DND-41 (cell line): ENCODE measurements around the gene NHLRC2.
"Not testable (repeated sequence)": the region's sequence is repeated elsewhere in the genome, so short reads cannot be mapped to it uniquely, and the experiment has no call there.

Source experiments
- ATAC-seq: fragments of 200-7000 bp; cut with Tn5 transposase; 3 replicates; pipeline ENCODE4 v1.9.1; 2021; ENCODE audit warnings: low read depth; ENCODE audit not compliant: insufficient read depth
- DNase-seq: peaks from one replicate; pipeline ENCODE4 v3.0.0-alpha.2; 2020
- H2AFZ ChIP-seq: 2 replicates; pipeline ENCODE4 v1.6.0; 2012; ENCODE audit warnings: low read depth, low read length
- H3K27ac ChIP-seq: 2 replicates; pipeline ENCODE4 v1.5.1; 2012; ENCODE audit warnings: low read length, inconsistent platforms
- H3K27me3 ChIP-seq: fragments of 200-600 bp; sonication (generic); 2 replicates; pipeline ENCODE4 v1.6.0; 2012; ENCODE audit warnings: low read length, mild to moderate bottlenecking, inconsistent platforms; ENCODE audit not compliant: insufficient read depth, poor library complexity
- H3K36me3 ChIP-seq: 2 replicates; pipeline ENCODE4 v1.5.1; 2012; ENCODE audit warnings: low read length, inconsistent platforms; ENCODE audit not compliant: insufficient read depth
- H3K4me1 ChIP-seq: 2 replicates; pipeline ENCODE4 v1.5.1; 2012; ENCODE audit warnings: mild to moderate bottlenecking, low read length; ENCODE audit not compliant: insufficient read depth
- H3K4me2 ChIP-seq: 2 replicates; pipeline ENCODE4 v1.6.0; 2012; ENCODE audit warnings: mild to moderate bottlenecking, moderate library complexity, low read length, inconsistent platforms; ENCODE audit not compliant: insufficient read depth
- H3K4me3 ChIP-seq, 2 experiments: fragments of 200-600 bp in 1 of 2; shearing (Covaris generic) in 1 of 2; 2 replicates each; pipeline ENCODE4 v1.5.1; 2012 to 2016; ENCODE audit warnings: inconsistent platforms in 2 of 2, low read length in 2 of 2, mild to moderate bottlenecking in 2 of 2, low read depth in 1 of 2, moderate library complexity in 1 of 2
- H3K79me2 ChIP-seq: 2 replicates; pipeline ENCODE4 v1.6.0; 2012; ENCODE audit warnings: low read length, inconsistent platforms; ENCODE audit not compliant: insufficient read depth
- H3K9ac ChIP-seq: 2 replicates; pipeline ENCODE4 v1.6.0; 2012; ENCODE audit warnings: low read depth, mild to moderate bottlenecking, inconsistent platforms, low read length, moderate library complexity
- H3K9me3 ChIP-seq: 2 replicates; pipeline ENCODE4 v1.5.1; 2012; ENCODE audit warnings: low read length, moderate library complexity, mild to moderate bottlenecking, inconsistent platforms; ENCODE audit not compliant: insufficient read depth, severe bottlenecking
- H4K20me1 ChIP-seq: 2 replicates; pipeline ENCODE4 v1.6.0; 2012; ENCODE audit warnings: low read length; ENCODE audit not compliant: insufficient read depth
- EZH2 ChIP-seq: IDR thresholded peaks from 3 replicates; pipeline ENCODE4 v1.6.1; 2012; ENCODE audit warnings: borderline replicate concordance, low read depth, mild to moderate bottlenecking, moderate library complexity, low read length, inconsistent platforms; ENCODE audit not compliant: severe bottlenecking
- TF ChIP-seq, protein P1 (sequence below): IDR thresholded peaks from 2 replicates; pipeline ENCODE4 v1.5.1; 2012; ENCODE audit warnings: borderline replicate concordance, low read length, moderate library complexity, mild to moderate bottlenecking; ENCODE audit not compliant: poor library complexity, severe bottlenecking; ENCODE audit errors: extremely low read depth

NHLRC2 gene

DNA sequence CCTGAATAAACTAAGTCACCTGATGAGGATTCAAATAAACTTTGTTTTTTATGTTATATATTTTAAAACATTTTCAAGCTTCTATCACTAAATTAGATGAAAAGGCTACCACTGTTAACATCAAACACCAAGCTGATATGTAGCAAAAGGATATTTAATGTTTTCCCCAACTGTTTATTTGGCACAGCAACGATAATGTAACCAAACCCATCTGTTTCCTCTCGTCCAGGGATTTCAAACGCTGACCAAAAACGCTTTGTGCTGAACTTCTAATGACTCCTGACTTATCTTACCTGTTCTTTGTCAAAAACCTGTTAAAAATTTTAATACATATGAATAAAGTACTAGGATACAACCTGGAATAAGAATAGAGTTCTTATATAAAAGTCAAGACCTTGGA is 31.1 kb upstream of the NHLRC2 start:
- Histone ChIP-seq H3K9ac (no peak overlapping the region), H3K27ac (no peak overlapping the region), H3K4me1 (no peaks in the 10 kb centered on the region), H4K20me1 (no peaks in the 10 kb centered on the region), H2AFZ (no peak overlapping the region), H3K27me3 (no peaks in the 10 kb centered on the region), H3K4me3 (no peak overlapping the region), H3K4me2 (no peak overlapping the region), H3K9me3 (no peaks in the 10 kb centered on the region), H3K79me2 (no peaks in the 10 kb centered on the region), H3K36me3 (no peaks in the 10 kb centered on the region)
- TF ChIP-seq EZH2: no peak
- TF ChIP-seq, protein P1, sequence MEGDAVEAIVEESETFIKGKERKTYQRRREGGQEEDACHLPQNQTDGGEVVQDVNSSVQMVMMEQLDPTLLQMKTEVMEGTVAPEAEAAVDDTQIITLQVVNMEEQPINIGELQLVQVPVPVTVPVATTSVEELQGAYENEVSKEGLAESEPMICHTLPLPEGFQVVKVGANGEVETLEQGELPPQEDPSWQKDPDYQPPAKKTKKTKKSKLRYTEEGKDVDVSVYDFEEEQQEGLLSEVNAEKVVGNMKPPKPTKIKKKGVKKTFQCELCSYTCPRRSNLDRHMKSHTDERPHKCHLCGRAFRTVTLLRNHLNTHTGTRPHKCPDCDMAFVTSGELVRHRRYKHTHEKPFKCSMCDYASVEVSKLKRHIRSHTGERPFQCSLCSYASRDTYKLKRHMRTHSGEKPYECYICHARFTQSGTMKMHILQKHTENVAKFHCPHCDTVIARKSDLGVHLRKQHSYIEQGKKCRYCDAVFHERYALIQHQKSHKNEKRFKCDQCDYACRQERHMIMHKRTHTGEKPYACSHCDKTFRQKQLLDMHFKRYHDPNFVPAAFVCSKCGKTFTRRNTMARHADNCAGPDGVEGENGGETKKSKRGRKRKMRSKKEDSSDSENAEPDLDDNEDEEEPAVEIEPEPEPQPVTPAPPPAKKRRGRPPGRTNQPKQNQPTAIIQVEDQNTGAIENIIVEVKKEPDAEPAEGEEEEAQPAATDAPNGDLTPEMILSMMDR: no peak
- no peak for ATAC-seq
- DNase-seq: no peak

DNA sequence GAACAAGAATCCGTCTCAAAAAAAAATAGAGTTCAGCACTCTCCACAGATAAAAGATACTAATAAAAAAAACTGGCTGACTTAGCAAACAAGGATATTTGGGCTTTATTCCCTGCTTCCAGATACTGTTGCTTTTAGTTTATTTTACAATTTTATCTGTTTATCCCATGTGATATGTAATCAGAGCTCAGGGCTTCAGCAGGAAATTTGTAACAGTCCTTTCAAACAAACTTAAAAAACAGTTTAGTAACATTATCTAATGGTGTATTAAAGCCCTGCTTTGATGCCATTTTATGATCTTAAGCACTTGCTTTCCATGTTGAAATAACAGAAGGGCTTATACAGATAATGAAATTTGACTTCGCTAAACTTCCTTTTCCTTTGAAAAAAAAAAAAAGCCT is 28.7 kb upstream of the NHLRC2 start:
- Histone ChIP-seq H3K4me3 (no peak overlapping the region), H3K27ac (no peak overlapping the region), H3K4me2 (no peak overlapping the region), H3K79me2 (no peaks in the 10 kb centered on the region), H3K4me1 (no peaks in the 10 kb centered on the region), H3K36me3 (no peaks in the 10 kb centered on the region), H3K27me3 (no peaks in the 10 kb centered on the region), H2AFZ (no peak overlapping the region), H3K9ac (no peak overlapping the region), H4K20me1 (no peaks in the 10 kb centered on the region), H3K9me3 (no peaks in the 10 kb centered on the region)
- TF ChIP-seq EZH2: no peak
- TF ChIP-seq, protein P1: no peak
- DNase-seq: no peak
- no peak for ATAC-seq

DNA sequence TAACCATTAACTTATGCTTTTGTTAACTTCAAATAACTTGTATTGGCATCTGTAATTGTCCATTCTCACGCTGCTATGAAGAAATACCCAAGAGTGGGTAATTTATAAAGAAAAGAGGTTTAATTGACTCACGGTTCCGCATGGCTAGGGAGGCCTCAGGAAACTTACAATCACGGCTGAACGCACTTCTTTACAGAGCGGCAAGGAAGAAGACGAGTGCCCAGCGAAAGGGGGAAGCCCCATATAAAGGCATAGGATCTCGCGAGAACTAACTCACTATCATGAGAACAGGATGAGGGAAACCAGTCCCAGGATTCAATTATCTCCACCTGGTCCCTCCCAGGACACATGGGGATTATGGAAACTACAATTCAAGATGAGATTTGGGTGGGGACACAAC is 25.9 kb upstream of the NHLRC2 start:
- not testable (repeated sequence) for H3K9me3 ChIP-seq, H3K4me1 ChIP-seq, H3K79me2 ChIP-seq, H4K20me1 ChIP-seq, DNase-seq, H3K27me3 ChIP-seq, H3K9ac ChIP-seq, H3K4me3 ChIP-seq, ATAC-seq, H2AFZ ChIP-seq, H3K36me3 ChIP-seq, H3K4me2 ChIP-seq, H3K27ac ChIP-seq

DNA sequence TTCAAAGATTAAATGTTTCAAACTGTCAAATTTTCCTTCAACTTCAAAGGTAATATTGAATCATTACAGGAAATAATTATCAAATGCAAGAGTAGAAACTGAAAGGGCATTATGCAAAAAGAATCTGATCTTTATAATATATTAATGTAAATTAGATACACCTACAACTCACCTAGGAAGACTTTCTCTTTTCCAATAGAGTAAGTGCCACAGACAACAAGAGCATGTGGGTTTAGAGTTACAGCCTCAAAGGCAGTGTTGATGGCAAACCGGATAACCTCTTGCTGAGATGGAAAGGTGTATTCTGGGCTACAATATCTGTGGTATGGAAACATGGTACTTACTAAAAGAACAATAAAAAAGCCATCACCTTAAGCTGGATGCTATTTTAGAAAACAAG is 12.3 kb upstream of the NHLRC2 start:
- H3K4me1 ChIP-seq: no peaks in the 10 kb centered on the region
- no peak overlapping the region for H3K9ac ChIP-seq
- no peak overlapping the region for H3K27ac ChIP-seq
- H4K20me1 ChIP-seq: no peaks in the 10 kb centered on the region
- H3K4me2 ChIP-seq: no peak overlapping the region
- ATAC-seq (no peak), DNase-seq (no peak)
- no peak overlapping the region for H2AFZ ChIP-seq
- no peak for TF ChIP-seq EZH2
- TF ChIP-seq, protein P1: no peak
- H3K27me3 ChIP-seq: no peaks in the 10 kb centered on the region
- H3K4me3 ChIP-seq: no peak overlapping the region
- H3K9me3 ChIP-seq: no peaks in the 10 kb centered on the region
- H3K79me2 ChIP-seq: no peaks in the 10 kb centered on the region
- peaks cover 39% of the 10 kb centered on the region for H3K36me3 ChIP-seq
